Measurements from ENCODE around the gene NCAPG2.

The NCAPG2 gene

DNA sequence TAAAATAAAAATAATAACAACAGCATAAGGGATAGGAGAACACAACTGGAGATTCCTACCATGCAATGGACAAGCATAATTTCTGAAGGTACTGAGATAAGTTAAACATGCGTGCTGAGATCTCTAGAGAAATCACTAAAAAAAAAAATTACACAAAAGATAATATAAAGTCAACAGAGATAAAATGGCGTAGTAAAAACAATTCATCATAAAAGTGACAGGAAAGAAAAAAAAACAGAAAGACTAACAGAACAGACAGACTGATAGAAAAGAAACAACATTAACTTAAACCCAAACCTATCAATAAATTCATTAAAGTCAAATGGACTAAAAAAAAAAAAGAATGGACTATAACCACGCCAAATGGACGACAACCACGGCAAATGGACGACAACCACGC lies 56.4 kb downstream of the NCAPG2 start:
- DNase-seq = no peak
- TF ChIP-seq, protein P1, sequence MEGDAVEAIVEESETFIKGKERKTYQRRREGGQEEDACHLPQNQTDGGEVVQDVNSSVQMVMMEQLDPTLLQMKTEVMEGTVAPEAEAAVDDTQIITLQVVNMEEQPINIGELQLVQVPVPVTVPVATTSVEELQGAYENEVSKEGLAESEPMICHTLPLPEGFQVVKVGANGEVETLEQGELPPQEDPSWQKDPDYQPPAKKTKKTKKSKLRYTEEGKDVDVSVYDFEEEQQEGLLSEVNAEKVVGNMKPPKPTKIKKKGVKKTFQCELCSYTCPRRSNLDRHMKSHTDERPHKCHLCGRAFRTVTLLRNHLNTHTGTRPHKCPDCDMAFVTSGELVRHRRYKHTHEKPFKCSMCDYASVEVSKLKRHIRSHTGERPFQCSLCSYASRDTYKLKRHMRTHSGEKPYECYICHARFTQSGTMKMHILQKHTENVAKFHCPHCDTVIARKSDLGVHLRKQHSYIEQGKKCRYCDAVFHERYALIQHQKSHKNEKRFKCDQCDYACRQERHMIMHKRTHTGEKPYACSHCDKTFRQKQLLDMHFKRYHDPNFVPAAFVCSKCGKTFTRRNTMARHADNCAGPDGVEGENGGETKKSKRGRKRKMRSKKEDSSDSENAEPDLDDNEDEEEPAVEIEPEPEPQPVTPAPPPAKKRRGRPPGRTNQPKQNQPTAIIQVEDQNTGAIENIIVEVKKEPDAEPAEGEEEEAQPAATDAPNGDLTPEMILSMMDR (IDR thresholded peaks at IDR 0.05; ENCODE audit: low read depth, low read length) = no peak
- H3K9me3 ChIP-seq = no peaks in the 10 kb centered on the region
- no peaks in the 10 kb centered on the region for H3K27me3 ChIP-seq
- H3K36me3 ChIP-seq = peaks cover 69% of the 10 kb centered on the region
- H3K4me3 ChIP-seq (ENCODE audit: low read depth, low read length) = no peak overlapping the region
- H3K4me1 ChIP-seq = no peaks in the 10 kb centered on the region

DNA sequence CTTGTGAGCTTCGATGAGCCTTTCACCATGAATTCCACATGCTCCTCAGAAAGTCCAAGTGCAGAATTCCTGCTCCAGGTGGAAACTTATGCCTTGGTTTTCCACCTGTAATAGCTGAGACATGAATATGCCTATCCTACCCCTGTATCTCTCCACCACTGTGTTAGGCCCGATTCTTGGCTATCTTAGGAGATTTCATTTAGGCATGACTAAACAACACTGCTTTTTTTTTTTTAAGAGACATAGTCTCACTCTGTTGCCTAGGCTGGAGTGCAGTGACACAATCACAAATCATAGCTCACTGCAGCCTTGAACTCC lies 57.2 kb downstream of the NCAPG2 start:
- Histone ChIP-seq H3K36me3 (peaks cover 72% of the 10 kb centered on the region), H3K9me3 (no peaks in the 10 kb centered on the region)
- TF ChIP-seq, protein P1 (IDR thresholded peaks at IDR 0.05; ENCODE audit: low read depth, low read length) = no peak

DNA sequence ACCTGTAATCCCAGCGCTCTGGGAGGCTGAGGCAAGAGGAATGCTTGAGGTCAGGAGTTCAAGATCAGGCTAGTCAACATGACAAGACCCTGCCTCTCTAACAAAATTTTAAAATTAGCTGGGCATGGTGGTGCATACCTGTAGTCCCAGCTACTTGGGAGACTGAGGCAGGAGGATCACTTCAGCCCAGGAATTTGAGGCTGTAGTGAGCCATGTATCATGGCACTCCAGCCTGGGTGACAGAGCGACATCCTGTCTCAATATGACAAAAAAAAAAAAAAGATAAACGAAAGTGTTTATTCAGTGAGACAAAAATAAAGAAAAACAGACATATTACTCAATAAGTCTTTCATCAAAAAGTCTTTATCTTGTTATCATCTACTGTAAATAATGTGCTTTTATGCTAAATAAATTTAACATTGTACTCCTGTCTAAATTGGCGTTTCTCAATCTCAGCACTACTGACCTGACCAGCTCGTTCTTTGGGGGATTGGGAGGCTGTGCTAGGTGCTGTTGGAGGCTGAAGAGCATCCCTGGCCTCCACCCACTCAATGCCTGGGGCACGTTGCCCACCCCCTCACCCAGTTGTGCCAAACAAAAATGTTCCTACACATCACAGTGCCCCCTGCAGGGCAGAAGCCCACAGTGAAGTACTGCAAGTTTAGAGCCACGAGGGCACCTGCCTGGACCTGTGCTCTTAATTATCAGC lies 57.7 kb downstream of the NCAPG2 start:
- H3K27me3 ChIP-seq = no peaks in the 10 kb centered on the region
- H3K36me3 ChIP-seq = peaks cover 71% of the 10 kb centered on the region
- H3K9me3 ChIP-seq = no peaks in the 10 kb centered on the region
- H3K4me1 ChIP-seq = no peaks in the 10 kb centered on the region
- DNase-seq = peak; percentile 47
- TF ChIP-seq, protein P1 (IDR thresholded peaks at IDR 0.05; ENCODE audit: low read depth, low read length) = peak; percentile 67
- no peak overlapping the region for H3K4me3 ChIP-seq (ENCODE audit: low read depth, low read length)

More for the DNA sequence above, 57.2 kb downstream of the NCAPG2 start:
- H3K27me3 ChIP-seq = no peaks in the 10 kb centered on the region
- H3K4me1 ChIP-seq = no peaks in the 10 kb centered on the region
- DNase-seq = no peak
- no peak overlapping the region for H3K4me3 ChIP-seq (ENCODE audit: low read depth, low read length)

DNA sequence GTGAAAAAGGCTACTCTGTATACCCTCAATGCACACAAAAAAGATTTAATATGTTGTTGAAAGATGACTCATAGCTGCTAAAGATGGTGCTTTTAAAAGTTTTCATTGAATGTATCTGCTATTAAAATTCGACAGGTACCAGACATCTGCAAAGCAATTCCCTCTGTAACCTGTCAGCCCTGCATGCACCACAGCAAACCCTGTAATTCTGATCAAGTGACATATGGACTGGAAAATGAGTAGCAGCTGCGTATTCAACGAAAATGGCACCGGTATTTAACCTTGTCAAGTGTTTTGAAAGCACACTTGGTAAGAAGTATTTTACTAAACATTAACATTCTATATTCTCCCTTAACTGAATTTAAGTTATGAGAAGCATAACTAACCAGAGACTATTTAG lies 58.8 kb downstream of the NCAPG2 start:
- H3K4me3 ChIP-seq (ENCODE audit: low read depth, low read length) = no peak overlapping the region
- H3K9me3 ChIP-seq = no peaks in the 10 kb centered on the region
- DNase-seq = no peak
- TF ChIP-seq, protein P1 (IDR thresholded peaks at IDR 0.05; ENCODE audit: low read depth, low read length) = no peak
- H3K27me3 ChIP-seq = no peaks in the 10 kb centered on the region
- no peaks in the 10 kb centered on the region for H3K4me1 ChIP-seq
- peaks cover 65% of the 10 kb centered on the region for H3K36me3 ChIP-seq

DNA sequence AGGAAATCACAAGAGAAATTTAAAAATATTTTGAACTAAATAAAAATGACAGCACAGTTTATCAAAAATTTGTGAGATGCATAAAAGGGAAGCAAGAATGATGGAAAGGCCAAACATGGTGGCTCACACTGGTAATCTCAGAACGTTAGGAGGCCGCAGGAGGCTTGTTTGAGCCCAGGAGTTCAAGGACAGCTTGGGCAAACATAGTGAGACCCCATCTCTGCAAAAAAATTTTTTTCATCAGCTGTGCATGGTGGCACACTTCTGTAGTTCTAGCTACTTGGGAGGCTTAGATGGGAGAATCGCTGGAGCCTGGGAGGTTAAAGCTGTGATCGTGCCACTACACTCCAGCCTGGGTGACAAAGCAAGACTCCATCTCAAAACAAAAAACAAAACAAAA lies 62.5 kb downstream of the NCAPG2 start:
- Histone ChIP-seq H3K4me3 (ENCODE audit: low read depth, low read length) (no peak overlapping the region), H3K27me3 (no peaks in the 10 kb centered on the region), H3K4me1 (no peaks in the 10 kb centered on the region), H3K9me3 (no peaks in the 10 kb centered on the region), H3K36me3 (peaks cover 62% of the 10 kb centered on the region)
- no peak for DNase-seq
- TF ChIP-seq, protein P1 (IDR thresholded peaks at IDR 0.05; ENCODE audit: low read depth, low read length) = no peak

DNA sequence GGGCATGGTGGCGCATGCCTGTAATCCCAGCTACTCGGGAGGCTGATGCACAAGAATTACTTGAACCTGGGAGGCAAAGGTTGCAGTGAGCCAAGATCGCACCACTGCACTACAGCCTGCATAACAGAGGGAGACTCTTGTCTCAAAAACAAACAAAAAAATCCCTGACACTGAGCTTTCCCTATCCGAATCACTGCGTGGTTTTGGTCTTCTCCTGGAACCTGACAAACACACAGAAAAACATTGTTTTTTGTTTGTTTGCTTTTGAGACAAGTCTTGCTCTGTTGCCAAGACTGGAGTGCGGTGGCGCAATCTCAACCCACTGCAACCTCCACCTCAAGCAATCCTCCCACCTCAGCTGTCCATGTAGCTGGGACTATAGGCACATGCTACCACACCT lies 66.6 kb downstream of the NCAPG2 start:
- Histone ChIP-seq H3K36me3 (peaks cover 29% of the 10 kb centered on the region), H3K4me1 (no peaks in the 10 kb centered on the region), H3K27me3 (no peaks in the 10 kb centered on the region), H3K9me3 (no peaks in the 10 kb centered on the region), H3K4me3 (ENCODE audit: low read depth, low read length) (no peak overlapping the region)
- TF ChIP-seq, protein P1 (IDR thresholded peaks at IDR 0.05; ENCODE audit: low read depth, low read length) = no peak
- DNase-seq = no peak
